ENCODE results near the gene CREM. TPM values are rescaled to one million over a fixed set of nuclear protein-coding genes. Genes with fewer than 3 reads are reported as not detected.

Gene CREM
- polyA plus RNA-seq, 1 donor from 2014 or later = 18.5 TPM

DNA sequence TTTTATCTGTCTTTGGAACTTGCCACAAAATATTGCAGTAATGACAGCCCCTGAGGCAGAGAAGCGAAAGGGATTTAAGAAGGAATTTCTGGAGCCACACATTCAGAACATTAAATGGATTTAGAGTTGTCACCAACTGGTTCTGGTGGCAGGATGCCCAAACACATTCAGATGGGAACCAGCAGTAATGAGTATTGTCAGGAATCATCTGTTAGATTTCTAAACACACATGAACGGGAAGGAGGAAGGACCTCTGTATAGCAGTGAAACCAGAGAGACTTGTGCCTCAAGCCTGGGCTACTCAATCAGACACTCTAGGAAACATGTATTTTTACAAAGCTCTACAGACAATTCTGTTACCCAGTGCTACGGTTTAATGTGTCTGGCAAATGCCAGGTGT is 105.9 kb downstream of the CREM start:
- H3K27me3 Mint-ChIP-seq = no peaks in the 10 kb centered on the region
- H3K27ac Mint-ChIP-seq = no peak overlapping the region
- H3K9me3 Mint-ChIP-seq = no peaks in the 10 kb centered on the region
- H3K4me1 Mint-ChIP-seq = no peaks in the 10 kb centered on the region
- no peaks in the 10 kb centered on the region for H3K36me3 Mint-ChIP-seq
- no peak overlapping the region for H3K4me3 Mint-ChIP-seq

GRCh38 chr10:35234073-35234472 is 107.4 kb downstream of the CREM start:
- no peaks in the 10 kb centered on the region for H3K36me3 Mint-ChIP-seq
- H3K4me3 Mint-ChIP-seq = no peak overlapping the region
- H3K27ac Mint-ChIP-seq = no peak overlapping the region
- no peaks in the 10 kb centered on the region for H3K4me1 Mint-ChIP-seq
- no peaks in the 10 kb centered on the region for H3K27me3 Mint-ChIP-seq
- H3K9me3 Mint-ChIP-seq = no peaks in the 10 kb centered on the region

GRCh38 chr10:35236739-35237138 is 110.1 kb downstream of the CREM start:
- H3K4me3 Mint-ChIP-seq = no peak overlapping the region
- H3K27ac Mint-ChIP-seq = no peak overlapping the region
- no peaks in the 10 kb centered on the region for H3K9me3 Mint-ChIP-seq
- H3K4me1 Mint-ChIP-seq = no peaks in the 10 kb centered on the region
- no peaks in the 10 kb centered on the region for H3K36me3 Mint-ChIP-seq
- no peaks in the 10 kb centered on the region for H3K27me3 Mint-ChIP-seq

GRCh38 chr10:35237766-35238512 is 111.3 kb downstream of the CREM start:
- Mint-ChIP-seq H3K4me3 (no peak overlapping the region), H3K27ac (no peak overlapping the region), H3K9me3 (no peaks in the 10 kb centered on the region), H3K36me3 (no peaks in the 10 kb centered on the region), H3K27me3 (no peaks in the 10 kb centered on the region), H3K4me1 (no peaks in the 10 kb centered on the region)

- Mint-ChIP-seq H3K27ac (no peak overlapping the region), H3K9me3 (peaks cover 0 to 4% (median 0%) of the 10 kb centered on the region in 3 donors), H3K27me3 (peaks cover 2% of the 10 kb centered on the region), H3K4me3 (no peak overlapping the region), H3K4me1 (no peaks in the 10 kb centered on the region), H3K36me3 (no peaks in the 10 kb centered on the region)
These were observed 117.9 kb downstream of the CREM start for GRCh38 chr10:35244549-35244948.

DNA sequence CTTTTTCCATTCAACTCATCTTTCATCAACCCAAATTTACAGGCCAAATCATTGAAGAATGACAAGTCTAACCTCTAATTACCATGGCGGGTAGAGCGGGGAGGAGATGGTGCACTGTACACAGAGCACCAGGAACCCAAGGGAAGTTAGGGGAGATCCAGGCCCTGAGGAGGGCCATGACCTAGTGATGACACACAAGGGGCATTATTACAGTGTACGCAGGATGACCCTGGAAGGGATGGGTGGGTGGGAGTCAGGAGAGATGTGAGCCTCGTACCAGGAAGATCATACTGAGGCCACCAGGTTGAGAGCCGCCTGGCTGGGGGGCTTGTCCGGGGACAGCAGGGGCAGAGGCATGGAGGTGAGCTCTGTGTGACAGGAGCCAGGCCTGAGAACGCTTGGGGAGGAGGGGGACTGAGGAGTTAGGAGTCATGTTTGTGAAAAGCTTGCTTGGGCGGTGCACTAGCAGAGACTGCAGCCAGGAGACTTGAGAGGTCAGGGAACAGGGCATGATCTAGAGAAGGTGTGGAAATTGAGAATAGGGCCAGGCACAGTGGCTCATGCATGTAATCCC is 120.2 kb downstream of the CREM start:
- H3K4me3 Mint-ChIP-seq = no peak overlapping the region
- peaks cover 0 to 4% (median 0%) of the 10 kb centered on the region in 3 donors for H3K9me3 Mint-ChIP-seq
- no peaks in the 10 kb centered on the region for H3K36me3 Mint-ChIP-seq
- H3K27me3 Mint-ChIP-seq = peaks cover 2% of the 10 kb centered on the region
- H3K4me1 Mint-ChIP-seq = peaks cover 0 to 1% (median 0%) of the 10 kb centered on the region in 3 donors
- no peak overlapping the region for H3K27ac Mint-ChIP-seq

- Mint-ChIP-seq H3K4me3 (no peak overlapping the region), H3K9me3 (peaks cover 2 to 5% (median 2%) of the 10 kb centered on the region in 3 donors), H3K4me1 (peaks cover 0 to 1% (median 0%) of the 10 kb centered on the region in 3 donors), H3K27me3 (no peaks in the 10 kb centered on the region), H3K36me3 (no peaks in the 10 kb centered on the region), H3K27ac (no peak overlapping the region)
These were observed 124.9 kb downstream of the CREM start for GRCh38 chr10:35251373-35252100.

DNA sequence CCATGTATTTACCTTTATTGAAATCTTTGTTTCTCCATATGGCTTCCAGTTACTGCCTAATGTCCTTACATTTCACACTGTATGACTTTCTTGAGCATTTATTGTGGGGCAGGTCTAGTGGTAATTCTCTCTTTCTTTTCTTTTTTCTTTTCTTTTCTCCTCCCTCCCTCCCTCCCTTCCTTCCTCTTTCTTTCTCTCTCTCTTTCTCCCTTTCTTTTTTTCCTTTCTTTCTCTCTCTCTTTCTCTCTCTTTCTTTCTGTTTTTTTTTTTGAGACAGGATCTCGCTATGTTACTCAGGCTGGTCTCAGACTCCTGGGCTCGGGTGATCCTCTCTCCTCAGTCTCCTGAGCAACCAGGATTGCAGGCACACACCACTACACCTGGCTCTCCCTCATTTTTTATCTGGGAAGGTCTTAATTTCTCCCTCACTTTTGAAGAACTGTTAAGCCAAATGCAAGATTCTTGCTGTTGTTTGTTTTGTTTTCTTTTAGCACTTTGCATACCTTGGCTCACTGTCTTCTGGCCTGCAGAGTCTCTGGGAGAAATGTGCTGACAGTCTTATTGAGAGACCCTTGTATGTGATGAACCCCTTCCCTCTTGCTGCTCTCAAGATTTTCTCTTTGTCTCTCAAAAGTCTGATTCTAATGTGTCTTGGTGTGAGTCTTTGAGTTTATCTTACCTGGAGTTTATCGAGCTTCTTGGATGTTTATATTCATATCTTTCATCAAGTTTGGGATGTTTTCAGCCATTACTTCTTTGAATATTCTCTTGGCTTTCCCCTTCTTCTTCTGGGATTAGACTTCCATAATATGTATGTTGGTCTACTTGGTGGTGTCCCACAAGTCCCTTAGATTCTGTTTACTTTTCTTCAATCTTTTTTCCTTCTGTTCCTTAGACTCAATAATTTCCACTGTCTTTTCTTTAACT is 130.7 kb downstream of the CREM start:
- peaks cover 3 to 17% (median 5%) of the 10 kb centered on the region in 3 donors for H3K9me3 Mint-ChIP-seq
- H3K27ac Mint-ChIP-seq = no peak overlapping the region

GRCh38 chr10:35259769-35260397 is 133.2 kb downstream of the CREM start:
- H3K36me3 Mint-ChIP-seq = no peaks in the 10 kb centered on the region
- no peak overlapping the region for H3K4me3 Mint-ChIP-seq
- H3K9me3 Mint-ChIP-seq = peaks cover 3 to 17% (median 14%) of the 10 kb centered on the region in 3 donors
- peaks cover 3% of the 10 kb centered on the region for H3K27me3 Mint-ChIP-seq
- H3K4me1 Mint-ChIP-seq = peaks cover 0 to 3% (median 0%) of the 10 kb centered on the region in 3 donors
- H3K27ac Mint-ChIP-seq = no peak overlapping the region

More for the DNA sequence above, 130.7 kb downstream of the CREM start:
- H3K36me3 Mint-ChIP-seq = no peaks in the 10 kb centered on the region
- H3K4me3 Mint-ChIP-seq = no peak overlapping the region
- no peaks in the 10 kb centered on the region for H3K4me1 Mint-ChIP-seq
- H3K27me3 Mint-ChIP-seq = peaks cover 3% of the 10 kb centered on the region

DNA sequence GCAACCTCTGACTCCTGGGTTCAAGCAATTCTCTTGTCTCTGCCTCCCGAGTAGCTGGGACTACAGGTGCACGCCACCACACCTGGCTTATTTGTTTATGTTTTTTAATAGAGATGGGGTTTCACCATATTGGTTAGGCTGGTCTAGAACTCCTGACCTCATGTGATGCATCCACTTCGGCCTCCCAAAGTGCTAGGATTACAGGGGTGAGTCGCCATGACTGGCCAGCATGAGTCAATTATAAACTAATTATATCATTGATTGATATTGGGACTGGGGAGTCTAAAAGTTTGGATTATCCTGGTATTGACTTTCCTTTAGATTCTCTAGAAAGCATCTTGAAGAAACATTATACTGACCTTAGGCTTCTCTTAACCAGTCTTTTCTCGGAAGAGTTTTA is 135.8 kb downstream of the CREM start:
- peaks cover 0 to 5% (median 0%) of the 10 kb centered on the region in 3 donors for H3K4me1 Mint-ChIP-seq
- H3K27me3 Mint-ChIP-seq = peaks cover 3% of the 10 kb centered on the region
- peaks cover 1 to 12% (median 5%) of the 10 kb centered on the region in 3 donors for H3K9me3 Mint-ChIP-seq
- peaks cover 2% of the 10 kb centered on the region for H3K36me3 Mint-ChIP-seq
- no peak overlapping the region for H3K27ac Mint-ChIP-seq
- no peak overlapping the region for H3K4me3 Mint-ChIP-seq

Other genes with a start within 250 kb of the CREM start
- 21.8 TPM for gene CUL2, start 36.5 kb upstream of the CREM start, polyA plus RNA-seq
- gene CCNY, start 209.7 kb downstream of the CREM start, polyA plus RNA-seq = 8.3 TPM

All from IgD-negative memory B cell (primary cell).